Brain microvascular endothelial cell (primary cell): ENCODE data around the gene TESK2.

Source experiments
- DNase-seq: peaks from one replicate; pipeline ENCODE4 v3.0.0-alpha.2; 2020
- H3K27ac ChIP-seq: fragments of 250-450 bp; sonication (Bioruptor Pico); 2 replicates; pipeline ENCODE4 v1.5.1; 2020; ENCODE audit warnings: mild to moderate bottlenecking, moderate library complexity
- H3K27me3 ChIP-seq: fragments of 250-450 bp; sonication (Bioruptor Pico); replicated peaks from 2 replicates; pipeline ENCODE4 v1.5.1; 2020; ENCODE audit warnings: mild to moderate bottlenecking
- H3K36me3 ChIP-seq: fragments of 250-450 bp; sonication (Bioruptor Pico); replicated peaks from 2 replicates; pipeline ENCODE4 v1.5.1; 2020; ENCODE audit warnings: mild to moderate bottlenecking
- H3K4me3 ChIP-seq: 2 replicates; pipeline ENCODE4 v1.5.1; 2011; ENCODE audit warnings: low read depth, mild to moderate bottlenecking, control low read depth, low read length, moderate library complexity
- in situ Hi-C: cut with HindIII; loops from 2 replicates; pipeline ENCODE4 v1.10.0; 2017; ENCODE audit warnings: low sequenced_read_pairs, low pct_ligation_motif_present
- TF ChIP-seq, protein P1 (sequence below): IDR thresholded peaks from 2 replicates; pipeline ENCODE4 v1.5.1; 2011; ENCODE audit warnings: low read depth, mild to moderate bottlenecking, moderate library complexity, low read length, control low read depth, inconsistent platforms; ENCODE audit errors: missing control alignments

Gene TESK2

DNA sequence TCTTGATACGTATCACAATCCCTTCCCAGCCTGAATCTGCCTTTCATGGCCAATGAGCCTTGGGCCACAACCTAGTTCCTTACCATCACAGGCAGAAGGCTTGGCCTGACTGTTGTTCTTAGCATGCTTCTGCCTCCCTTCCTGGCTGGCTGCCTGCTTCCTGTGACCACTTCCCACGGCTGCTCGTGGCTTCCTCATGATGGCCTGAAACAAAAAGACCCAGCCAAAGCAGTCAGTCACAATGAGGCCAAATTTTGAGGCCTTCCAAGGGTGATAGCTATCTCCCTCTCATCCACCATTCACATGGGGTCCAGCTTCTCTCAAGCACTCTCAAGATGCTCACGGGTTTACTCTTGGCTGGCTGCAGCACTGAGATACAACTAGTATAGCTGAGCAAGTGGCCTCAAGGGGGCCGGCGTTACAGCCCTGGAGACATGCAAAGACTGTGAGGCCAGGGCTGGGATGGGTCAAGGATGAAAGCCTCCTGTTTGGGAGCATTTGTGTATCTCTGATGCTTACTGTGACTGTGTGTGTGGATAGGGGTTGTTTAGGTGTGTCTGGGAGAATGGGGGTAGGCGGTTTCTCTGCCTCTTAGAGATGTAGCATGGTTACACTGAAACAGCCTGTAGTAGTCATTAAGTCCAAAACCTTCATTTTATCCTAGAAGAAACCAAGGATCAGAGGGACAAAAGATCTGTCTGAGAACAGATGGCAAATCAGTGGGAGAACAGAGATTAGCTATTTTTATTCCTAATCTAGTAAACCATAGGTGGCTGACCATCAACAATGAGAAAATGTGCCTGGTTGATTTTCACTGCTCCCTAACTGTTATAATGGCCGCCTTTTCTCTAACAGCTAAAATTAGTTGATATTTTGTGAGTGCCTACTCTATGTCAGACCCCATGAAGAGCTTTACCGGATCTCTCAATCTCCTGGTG, 156.4 kb downstream of the TESK2 start:
- no peak overlapping the region for H3K4me3 ChIP-seq
- no peak overlapping the region for H3K27ac ChIP-seq
- no peaks in the 10 kb centered on the region for H3K27me3 ChIP-seq
- DNase-seq, result no peak
- H3K36me3 ChIP-seq, result no peaks in the 10 kb centered on the region
- in situ Hi-C loops, result no loop called here
- TF ChIP-seq, protein P1, sequence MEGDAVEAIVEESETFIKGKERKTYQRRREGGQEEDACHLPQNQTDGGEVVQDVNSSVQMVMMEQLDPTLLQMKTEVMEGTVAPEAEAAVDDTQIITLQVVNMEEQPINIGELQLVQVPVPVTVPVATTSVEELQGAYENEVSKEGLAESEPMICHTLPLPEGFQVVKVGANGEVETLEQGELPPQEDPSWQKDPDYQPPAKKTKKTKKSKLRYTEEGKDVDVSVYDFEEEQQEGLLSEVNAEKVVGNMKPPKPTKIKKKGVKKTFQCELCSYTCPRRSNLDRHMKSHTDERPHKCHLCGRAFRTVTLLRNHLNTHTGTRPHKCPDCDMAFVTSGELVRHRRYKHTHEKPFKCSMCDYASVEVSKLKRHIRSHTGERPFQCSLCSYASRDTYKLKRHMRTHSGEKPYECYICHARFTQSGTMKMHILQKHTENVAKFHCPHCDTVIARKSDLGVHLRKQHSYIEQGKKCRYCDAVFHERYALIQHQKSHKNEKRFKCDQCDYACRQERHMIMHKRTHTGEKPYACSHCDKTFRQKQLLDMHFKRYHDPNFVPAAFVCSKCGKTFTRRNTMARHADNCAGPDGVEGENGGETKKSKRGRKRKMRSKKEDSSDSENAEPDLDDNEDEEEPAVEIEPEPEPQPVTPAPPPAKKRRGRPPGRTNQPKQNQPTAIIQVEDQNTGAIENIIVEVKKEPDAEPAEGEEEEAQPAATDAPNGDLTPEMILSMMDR, result peak; percentile 23

DNA sequence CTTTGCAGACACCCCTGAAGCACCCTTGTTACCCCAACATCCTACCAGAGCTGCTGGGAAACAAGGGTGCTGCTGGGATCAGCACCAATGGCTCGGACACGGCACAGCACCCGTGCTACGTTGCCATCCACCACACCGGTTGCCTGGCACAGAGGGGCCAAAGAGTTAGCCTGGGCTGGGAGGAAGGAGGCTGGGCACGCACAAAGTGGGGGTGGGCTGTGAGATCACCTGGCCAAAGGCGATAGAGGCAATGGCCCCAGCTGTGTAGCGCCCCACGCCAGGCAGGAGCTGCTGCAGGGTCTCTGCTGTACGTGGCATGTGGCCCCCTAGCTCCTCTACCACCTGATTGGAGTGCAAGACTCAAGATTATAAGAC, 158.6 kb downstream of the TESK2 start:
- Histone ChIP-seq H3K27me3 (no peaks in the 10 kb centered on the region), H3K27ac (no peak overlapping the region), H3K4me3 (no peak overlapping the region), H3K36me3 (no peaks in the 10 kb centered on the region)
- no peak for DNase-seq
- TF ChIP-seq, protein P1, result no peak
- in situ Hi-C loops, result no loop called here

GRCh38 chr1:45331436-45332345, 159.3 kb downstream of the TESK2 start:
- no peak for DNase-seq
- Histone ChIP-seq H3K27ac (no peak overlapping the region), H3K27me3 (no peaks in the 10 kb centered on the region), H3K4me3 (no peak overlapping the region), H3K36me3 (no peaks in the 10 kb centered on the region)
- TF ChIP-seq, protein P1, result no peak
- in situ Hi-C loops, result no loop called here

GRCh38 chr1:45329445-45329844, 161.5 kb downstream of the TESK2 start:
- no peak for DNase-seq
- Histone ChIP-seq H3K36me3 (no peaks in the 10 kb centered on the region), H3K27ac (no peak overlapping the region), H3K4me3 (no peak overlapping the region), H3K27me3 (no peaks in the 10 kb centered on the region)
- in situ Hi-C loops, result no loop called here
- TF ChIP-seq, protein P1, result no peak

DNA sequence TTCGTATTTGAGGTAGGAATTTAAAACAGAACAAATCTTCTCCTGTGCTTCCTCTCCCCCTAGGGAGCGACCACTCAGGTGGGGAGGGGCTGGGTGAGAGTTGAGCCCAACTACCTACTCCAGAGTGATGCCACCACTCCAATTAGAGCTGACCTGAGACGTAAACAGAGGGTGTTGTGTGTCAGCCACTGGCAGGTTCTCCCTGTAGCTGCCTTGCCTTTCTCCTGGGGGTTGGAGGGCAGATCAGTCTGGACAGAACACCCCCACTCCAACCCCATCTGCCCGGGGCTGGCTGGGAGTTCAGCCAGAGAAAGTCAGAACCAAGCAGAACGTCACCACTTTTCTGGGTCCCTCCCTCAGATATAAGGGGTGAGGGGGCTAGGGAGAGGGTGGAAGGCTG, 162.3 kb downstream of the TESK2 start:
- H3K27ac ChIP-seq, result no peak overlapping the region
- TF ChIP-seq, protein P1, result no peak
- no peak overlapping the region for H3K4me3 ChIP-seq
- no peak for DNase-seq
- H3K36me3 ChIP-seq, result no peaks in the 10 kb centered on the region
- no peaks in the 10 kb centered on the region for H3K27me3 ChIP-seq
- in situ Hi-C loops, result no loop called here
